Natural killer cell (primary cell): Measurements from ENCODE around the gene ARCN1. TPM values are rescaled to one million over a fixed set of nuclear protein-coding genes. Genes with fewer than 3 reads are reported as not detected.

Experiments
- ATAC-seq, 3 donors: fragments of 150-1000 bp in 2 of 3; fragments of 200-7000 bp in 1 of 3; cut with Tn5 transposase; 1 replicate in 1 of 3; 2 replicates in 2 of 3; pipeline ENCODE4 v1.10.0; 2021; ENCODE audit warnings: mild to moderate bottlenecking in 2 of 3, moderate library complexity in 2 of 3
- DNase-seq, 2 donors: peaks; one replicate each; pipeline versions ENCODE4 v3.0.0 to v3.0.0-alpha.2; 2013 to 2021; ENCODE audit warnings: mixed read lengths in 1 of 2
- H3K27ac ChIP-seq: one replicate; pipeline ENCODE4 v1.5.1; 2013; ENCODE audit warnings: mild to moderate bottlenecking, low read length
- H3K27me3 ChIP-seq: one replicate; pipeline ENCODE4 v1.6.1; 2013; ENCODE audit warnings: low read length; ENCODE audit not compliant: control insufficient read depth, insufficient read depth
- H3K36me3 ChIP-seq: one replicate; pipeline ENCODE4 v1.6.1; 2013; ENCODE audit warnings: low read length; ENCODE audit not compliant: control insufficient read depth, insufficient read depth
- H3K4me1 ChIP-seq: one replicate; pipeline ENCODE4 v1.6.1; 2013; ENCODE audit warnings: low read length; ENCODE audit not compliant: control insufficient read depth, insufficient read depth
- H3K4me3 ChIP-seq: one replicate; pipeline ENCODE4 v1.5.1; 2013; ENCODE audit warnings: low read length
- H3K9me3 ChIP-seq: one replicate; pipeline ENCODE4 v1.6.1; 2013; ENCODE audit warnings: low read length; ENCODE audit not compliant: control insufficient read depth, insufficient read depth
- H3K27ac Mint-ChIP-seq, 2 donors: one replicate each; pipeline ENCODE4 v1.8.0; 2022; ENCODE audit warnings: mild to moderate bottlenecking in 2 of 2, mixed read lengths in 2 of 2, moderate library complexity in 1 of 2
- H3K27me3 Mint-ChIP-seq, 2 donors: one replicate each; pipeline ENCODE4 v1.8.0; 2022; ENCODE audit warnings: low read depth in 2 of 2, mixed read lengths in 2 of 2
- H3K36me3 Mint-ChIP-seq: one replicate; pipeline ENCODE4 v1.8.0; 2022; ENCODE audit warnings: mixed read lengths
- H3K4me1 Mint-ChIP-seq, 2 donors: one replicate each; pipeline ENCODE4 v1.8.0; 2022; ENCODE audit warnings: mixed read lengths in 2 of 2
- H3K4me3 Mint-ChIP-seq: one replicate; pipeline ENCODE4 v1.8.0; 2022; ENCODE audit warnings: mild to moderate bottlenecking, moderate library complexity, mixed read lengths
- H3K9me3 Mint-ChIP-seq, 2 donors: one replicate each; pipeline ENCODE4 v1.8.0; 2022; ENCODE audit warnings: mixed read lengths in 2 of 2
- WGBS: methylation state at CpG from one replicate; pipeline ENCODE4 v1.1.7; 2013; ENCODE audit warnings: missing lambda C conversion rate; ENCODE audit not compliant: insufficient coverage; 5-methylcytosine and 5-hydroxymethylcytosine counted together
- intact Hi-C: fragments of 100-400 bp; cut with micrococcal nuclease; formaldehyde crosslinking; loops from one replicate; pipeline ENCODE4 v1.14.2; 2022
- total RNA-seq, 4 donors: library from RNA; stranded (reverse); fragments of 120-200 nt in 1 of 4; gene quantifications; one replicate each; pipeline versions ENCODE4 v1.2.3 to v1.2.4, GENCODE V29; 2013 to 2022
- TF ChIP-seq, protein P1 (sequence below): fragments of 200-600 bp; IDR thresholded peaks from one replicate; pipeline ENCODE4 v1.8.0; 2022; ENCODE audit warnings: antibody characterized with exemption

Gene ARCN1
- total RNA-seq, 3 donors from 2014 or later (not counting 1 experiment from before 2014, with no cell fraction given), result 72.9 to 88.6 (median 88.4) TPM

DNA sequence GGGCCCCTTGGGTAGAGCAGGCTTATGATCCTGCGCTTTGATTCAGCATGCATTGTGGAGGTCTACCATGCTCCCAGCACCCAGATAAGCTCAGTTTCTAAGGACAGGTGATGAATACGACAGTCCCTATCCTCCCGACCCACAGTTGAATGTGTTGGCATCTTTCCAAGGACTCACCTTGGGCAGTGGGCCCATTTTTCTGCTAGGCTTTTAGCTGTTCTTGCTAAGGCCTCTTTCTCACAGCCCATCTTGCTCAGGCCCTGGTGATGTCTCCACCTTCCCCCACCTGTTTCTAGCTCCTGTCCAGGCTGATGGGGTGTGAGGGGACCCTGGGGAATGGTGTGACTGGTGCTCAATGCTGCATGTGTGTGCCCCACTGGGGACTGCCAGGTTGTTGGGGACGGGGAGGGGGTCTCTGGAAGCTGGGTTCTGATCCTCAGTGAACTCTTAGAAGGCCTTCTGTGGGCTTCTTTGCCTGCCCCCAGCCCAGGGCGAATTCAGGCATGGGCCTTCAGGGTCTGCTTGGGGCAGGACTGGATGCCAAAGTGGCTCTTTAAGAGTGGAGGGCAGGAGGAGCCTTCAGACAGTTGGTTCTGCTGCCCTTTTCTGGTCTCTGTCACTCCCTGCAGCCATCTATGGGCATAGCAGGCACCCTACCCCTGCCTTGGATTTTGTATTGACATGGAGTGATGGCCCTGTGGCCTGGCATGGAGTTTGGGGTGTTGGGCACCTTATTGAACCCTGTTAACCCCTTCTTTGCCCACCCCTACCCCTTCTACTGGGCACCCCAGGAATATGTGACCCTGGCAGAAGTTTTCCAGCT, 68.3 kb downstream of the ARCN1 start:
- TF ChIP-seq, protein P1, sequence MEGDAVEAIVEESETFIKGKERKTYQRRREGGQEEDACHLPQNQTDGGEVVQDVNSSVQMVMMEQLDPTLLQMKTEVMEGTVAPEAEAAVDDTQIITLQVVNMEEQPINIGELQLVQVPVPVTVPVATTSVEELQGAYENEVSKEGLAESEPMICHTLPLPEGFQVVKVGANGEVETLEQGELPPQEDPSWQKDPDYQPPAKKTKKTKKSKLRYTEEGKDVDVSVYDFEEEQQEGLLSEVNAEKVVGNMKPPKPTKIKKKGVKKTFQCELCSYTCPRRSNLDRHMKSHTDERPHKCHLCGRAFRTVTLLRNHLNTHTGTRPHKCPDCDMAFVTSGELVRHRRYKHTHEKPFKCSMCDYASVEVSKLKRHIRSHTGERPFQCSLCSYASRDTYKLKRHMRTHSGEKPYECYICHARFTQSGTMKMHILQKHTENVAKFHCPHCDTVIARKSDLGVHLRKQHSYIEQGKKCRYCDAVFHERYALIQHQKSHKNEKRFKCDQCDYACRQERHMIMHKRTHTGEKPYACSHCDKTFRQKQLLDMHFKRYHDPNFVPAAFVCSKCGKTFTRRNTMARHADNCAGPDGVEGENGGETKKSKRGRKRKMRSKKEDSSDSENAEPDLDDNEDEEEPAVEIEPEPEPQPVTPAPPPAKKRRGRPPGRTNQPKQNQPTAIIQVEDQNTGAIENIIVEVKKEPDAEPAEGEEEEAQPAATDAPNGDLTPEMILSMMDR, result no peak
- H3K9me3 ChIP-seq, result no peaks in the 10 kb centered on the region
- no peak overlapping the region for H3K27ac ChIP-seq
- H3K4me1 ChIP-seq, result no peaks in the 10 kb centered on the region
- H3K4me1 Mint-ChIP-seq, result no peaks in the 10 kb centered on the region
- H3K27ac Mint-ChIP-seq, result no peak overlapping the region
- intact Hi-C loops, result no loop called here
- ATAC-seq (no peak), DNase-seq (no peak)
- no peak overlapping the region for H3K4me3 Mint-ChIP-seq
- no peaks in the 10 kb centered on the region for H3K27me3 Mint-ChIP-seq
- no peaks in the 10 kb centered on the region for H3K36me3 ChIP-seq
- H3K36me3 Mint-ChIP-seq, result no peaks in the 10 kb centered on the region
- WGBS, result 86% methylated on average over 5 of the region's 5 CpGs
- H3K4me3 ChIP-seq, result no peak overlapping the region
- H3K27me3 ChIP-seq, result no peaks in the 10 kb centered on the region
- no peaks in the 10 kb centered on the region for H3K9me3 Mint-ChIP-seq

DNA sequence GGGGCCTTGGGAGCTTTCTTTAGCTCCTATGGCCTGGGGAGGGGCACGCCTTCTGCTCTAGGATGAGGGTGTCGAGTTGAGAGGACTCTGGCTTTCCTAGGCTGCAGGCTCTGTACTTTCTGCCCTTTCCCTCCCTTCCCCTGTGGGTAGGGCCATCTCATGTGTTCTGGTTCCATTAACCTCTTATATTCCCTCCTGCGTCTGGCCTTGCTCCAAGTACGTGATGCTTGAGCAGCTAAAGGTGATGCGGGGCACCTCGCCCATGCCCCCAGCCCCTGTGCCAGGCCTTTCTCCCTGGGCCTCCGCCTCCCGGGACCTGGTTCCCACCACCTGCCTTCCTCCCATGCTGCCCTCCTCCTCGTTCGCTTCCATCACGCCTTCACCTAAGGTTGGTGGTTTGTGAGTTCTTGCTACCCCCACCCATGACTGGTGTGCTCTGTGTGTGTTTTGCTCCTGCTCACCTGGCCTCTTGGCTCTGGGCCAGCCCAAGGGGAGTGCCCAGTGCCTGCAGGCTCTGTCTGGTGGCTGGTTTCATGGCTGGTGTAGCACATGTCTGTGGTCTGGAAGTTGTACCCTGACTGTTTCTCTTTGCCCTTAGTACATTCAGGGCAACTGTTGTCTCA, 69.3 kb downstream of the ARCN1 start:
- Mint-ChIP-seq H3K4me1 (no peaks in the 10 kb centered on the region), H3K4me3 (no peak overlapping the region), H3K9me3 (no peaks in the 10 kb centered on the region), H3K36me3 (no peaks in the 10 kb centered on the region), H3K27ac (no peak overlapping the region), H3K27me3 (no peaks in the 10 kb centered on the region)
- Histone ChIP-seq H3K27me3 (no peaks in the 10 kb centered on the region), H3K36me3 (no peaks in the 10 kb centered on the region), H3K9me3 (no peaks in the 10 kb centered on the region), H3K4me1 (no peaks in the 10 kb centered on the region), H3K4me3 (no peak overlapping the region), H3K27ac (no peak overlapping the region)
- intact Hi-C loops, result no loop called here
- ATAC-seq (no peak), DNase-seq (no peak)
- TF ChIP-seq, protein P1, result no peak
- WGBS, result 81% methylated on average over 7 of the region's 11 CpGs

DNA sequence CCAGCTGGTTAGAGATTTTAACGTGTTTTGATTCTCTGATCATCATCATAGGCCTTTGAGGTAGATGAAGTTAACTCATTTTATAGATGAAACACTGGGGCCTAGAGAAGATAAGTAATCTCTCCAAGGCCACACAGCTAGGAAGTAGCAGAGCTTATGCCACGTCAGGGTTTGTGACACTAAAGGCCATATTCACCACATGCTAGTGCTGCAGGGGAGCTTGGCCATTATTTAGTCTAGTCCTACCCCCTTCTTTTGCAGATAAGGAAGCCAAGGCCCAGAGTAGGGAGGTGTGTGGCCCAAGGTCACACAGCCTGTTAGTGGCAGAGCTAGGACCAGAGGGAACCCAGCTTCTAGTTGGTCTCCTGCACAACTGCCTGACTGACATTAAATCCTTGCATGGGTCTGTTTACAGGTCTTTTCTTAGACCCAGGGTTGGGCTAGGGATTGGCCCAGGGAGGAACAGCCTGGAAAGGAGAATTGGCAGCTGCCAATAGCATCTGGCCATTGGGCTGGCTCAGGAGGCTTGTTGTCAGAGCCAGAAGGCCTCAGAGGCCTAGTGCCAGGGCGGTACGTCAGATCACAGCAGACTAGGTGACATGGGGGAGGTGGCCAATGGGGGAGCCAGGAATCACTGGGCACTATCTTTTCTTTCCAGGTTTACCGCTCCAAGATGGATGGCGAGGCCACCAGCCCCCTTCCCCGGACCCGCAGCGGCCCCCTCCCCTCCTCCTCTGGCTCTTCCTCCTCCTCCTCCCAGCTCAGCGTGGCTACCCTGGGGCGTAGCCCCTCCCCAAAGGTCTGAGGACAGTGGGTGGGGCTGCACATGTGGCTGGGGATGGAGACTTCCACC, 71.2 kb downstream of the ARCN1 start:
- Histone ChIP-seq H3K4me1 (no peaks in the 10 kb centered on the region), H3K27ac (no peak overlapping the region), H3K27me3 (no peaks in the 10 kb centered on the region), H3K9me3 (no peaks in the 10 kb centered on the region), H3K36me3 (no peaks in the 10 kb centered on the region), H3K4me3 (no peak overlapping the region)
- Mint-ChIP-seq H3K36me3 (no peaks in the 10 kb centered on the region), H3K9me3 (no peaks in the 10 kb centered on the region), H3K4me3 (no peak overlapping the region), H3K4me1 (no peaks in the 10 kb centered on the region), H3K27ac (no peak overlapping the region), H3K27me3 (no peaks in the 10 kb centered on the region)
- ATAC-seq (no peak), DNase-seq (no peak)
- intact Hi-C loops, result no loop called here
- TF ChIP-seq, protein P1, result no peak
- 86% methylated on average over 9 of the region's 11 CpGs for WGBS
